HepG2 (cell line): Measurements from ENCODE around the gene CRISPLD2. TPM values are rescaled to one million over a fixed set of nuclear protein-coding genes. Genes with fewer than 3 reads are reported as not detected.

Experiments used
- ATAC-seq: fragments of 200-7000 bp; cut with Tn5 transposase; 3 replicates; pipeline ENCODE4 v1.9.1; 2020; ENCODE audit warnings: mild to moderate bottlenecking, moderate library complexity
- BruUV-seq: library from RNA; stranded (reverse); fragments of 400-500 nt; replicated peaks from 2 replicates; lab custom pipeline; 2021; lab: Mats Ljungman, UMichigan
- CTCF ChIA-PET: fragments of 300-600 bp; formaldehyde crosslinking; extraction: SDS; loops from one replicate; lab custom pipeline; 2021; ENCODE audit warnings: low total read pairs, inconsistent platforms, low intra/inter-chr PET ratio; lab: Yijun Ruan, JAX
- POLR2A ChIA-PET: fragments of 350-600 bp; sonication (Branson Sonifier 250); formaldehyde crosslinking; loops from one replicate; lab custom pipeline; 2020; ENCODE audit warnings: antibody characterized with exemption, inconsistent platforms; lab: Yijun Ruan, JAX
- DNase-seq: peaks from one replicate; pipeline ENCODE4 v3.0.0-alpha.2; 2015; ENCODE audit warnings: low spot score
- FAIRE-seq: peaks from 3 replicates; lab custom pipeline; 2011; peaks lifted over from hg19 to GRCh38; lab: Jason Lieb, UNC
- H2AFZ ChIP-seq: one replicate; pipeline ENCODE4 v1.6.1; 2011; ENCODE audit warnings: low read length, inconsistent platforms
- H3K27ac ChIP-seq: fragments of 300-600 bp; 3 replicates; pipeline ENCODE4 v1.8.0; 2011; ENCODE audit warnings: mixed run types, mild to moderate bottlenecking, mixed read lengths, low read length, inconsistent platforms; ENCODE audit not compliant: insufficient read depth; ENCODE audit errors: extremely low read length
- H3K27me3 ChIP-seq, 2 experiments: fragments of 200-600 bp in 1 of 2; 2 replicates in 1 of 2; 3 replicates in 1 of 2; pipeline versions ENCODE4 v1.6.0 to v1.8.0; 2011; ENCODE audit warnings: low read length in 2 of 2, mild to moderate bottlenecking in 2 of 2, moderate library complexity in 2 of 2, inconsistent platforms in 1 of 2; ENCODE audit not compliant: insufficient read depth in 2 of 2, control insufficient read depth in 1 of 2
- H3K36me3 ChIP-seq, 2 experiments: fragments of 200-600 bp in 1 of 2; replicated peaks in 1 of 2; 2 replicates in 1 of 2; 3 replicates in 1 of 2; pipeline versions ENCODE4 v1.5.1 to v1.8.0; 2011; ENCODE audit warnings: low read length in 2 of 2, inconsistent platforms in 1 of 2; ENCODE audit not compliant: insufficient read depth in 2 of 2, control insufficient read depth in 1 of 2
- H3K4me1 ChIP-seq: 2 replicates; pipeline ENCODE4 v1.5.1; 2012; ENCODE audit warnings: low read length, inconsistent platforms; ENCODE audit not compliant: insufficient read depth
- H3K4me2 ChIP-seq: 2 replicates; pipeline ENCODE4 v1.6.0; 2011; ENCODE audit warnings: low read depth, low read length, inconsistent platforms
- H3K4me3 ChIP-seq, 3 experiments: fragments of 200-600 bp in 1 of 3; sonication (generic), shearing (Covaris generic) in 1 of 3; replicated peaks in 1 of 3; 2 replicates each; pipeline ENCODE4 v1.5.1; 2011 to 2016; ENCODE audit warnings: low read length in 3 of 3, inconsistent platforms in 2 of 3, low read depth in 2 of 3, mild to moderate bottlenecking in 2 of 3, control low read depth in 1 of 3, mixed read lengths in 1 of 3; ENCODE audit not compliant: insufficient read depth in 1 of 3
- H3K79me2 ChIP-seq: one replicate; pipeline ENCODE4 v1.6.1; 2011; ENCODE audit warnings: low read length, inconsistent platforms; ENCODE audit not compliant: insufficient read depth
- H3K9ac ChIP-seq: 2 replicates; pipeline ENCODE4 v1.6.0; 2011; ENCODE audit warnings: mild to moderate bottlenecking, low read depth, low read length, inconsistent platforms; ENCODE audit not compliant: insufficient read depth
- H3K9me3 ChIP-seq: 2 replicates; pipeline ENCODE4 v1.5.1; 2012; ENCODE audit warnings: mild to moderate bottlenecking, low read length
- H4K20me1 ChIP-seq: 2 replicates; pipeline ENCODE4 v1.6.0; 2011; ENCODE audit warnings: inconsistent platforms, mild to moderate bottlenecking, low read length, moderate library complexity; ENCODE audit not compliant: insufficient read depth
- MED1 ChIP-seq: sonication (generic); formaldehyde crosslinking; IDR thresholded peaks from 2 replicates; pipeline ENCODE4 v1.4.0; 2020; ENCODE audit warnings: missing genetic modification reagents
- PAF1 ChIP-seq: IDR thresholded peaks from 2 replicates; pipeline ENCODE4 v1.6.1; 2016; ENCODE audit warnings: missing genetic modification reagents, missing compliant biosample characterization
- POLR2G ChIP-seq: fragments of 200-400 bp; formaldehyde crosslinking; IDR thresholded peaks from 2 replicates; pipeline ENCODE4 v1.6.1; 2018; ENCODE audit warnings: mild to moderate bottlenecking, low read depth, low read length, moderate library complexity
- RBM22 ChIP-seq: fragments of 200-400 bp; formaldehyde crosslinking; optimal IDR thresholded peaks from 2 replicates; pipeline ENCODE3; 2017; ENCODE audit warnings: mild to moderate bottlenecking, low read length, moderate library complexity
- SMARCC2 ChIP-seq: fragments of 450-650 bp; IDR thresholded peaks from 2 replicates; pipeline ENCODE4 v1.6.1; 2017; ENCODE audit warnings: antibody characterized with exemption, mild to moderate bottlenecking
- SYNCRIP ChIP-seq: fragments of 200-400 bp; formaldehyde crosslinking; IDR thresholded peaks from 2 replicates; pipeline ENCODE4 v1.6.1; 2018; ENCODE audit warnings: mild to moderate bottlenecking, low read depth, low read length; ENCODE audit not compliant: insufficient read depth
- YY1 ChIP-seq: IDR thresholded peaks from 2 replicates; pipeline ENCODE4 v1.6.1; 2011; ENCODE audit warnings: low read length, low read depth, moderate library complexity, mild to moderate bottlenecking; ENCODE audit not compliant: insufficient read depth, insufficient replicate concordance
- ZBTB2 ChIP-seq: sonication (generic); formaldehyde crosslinking; IDR thresholded peaks from 2 replicates; pipeline ENCODE4 v1.8.0; 2022; ENCODE audit warnings: low read depth, missing genetic modification reagents
- ZNF101 ChIP-seq: sonication (generic); formaldehyde crosslinking; IDR thresholded peaks from 2 replicates; pipeline ENCODE4 v1.4.0; 2020; ENCODE audit warnings: mild to moderate bottlenecking, low read depth, missing genetic modification reagents, borderline replicate concordance
- ZNF431 ChIP-seq: sonication (generic); formaldehyde crosslinking; IDR thresholded peaks from 2 replicates; pipeline ENCODE4 v1.9.0; 2022; ENCODE audit warnings: missing genetic modification reagents, low read depth, mild to moderate bottlenecking, borderline replicate concordance
- WGBS: methylation state at CpG from one replicate; pipeline ENCODE4 v1.1.6; 2017; ENCODE audit warnings: low lambda C conversion rate; 5-methylcytosine and 5-hydroxymethylcytosine counted together
- in situ Hi-C: cut with HindIII; loops from 2 replicates; pipeline ENCODE4 v1.10.0; 2017; ENCODE audit warnings: low pct_unique_long_range_greater_than_20kb; ENCODE audit not compliant: extremely low pct_ligation_motif_present
- intact Hi-C: fragments of 100-400 bp; cut with micrococcal nuclease; formaldehyde crosslinking; loops from one replicate; pipeline ENCODE4 v1.10.0; 2022; ENCODE audit not compliant: unreplicated experiment
- polyA plus RNA-seq, 8 experiments: library from polyadenylated mRNA; depleted of rRNA in 3 of 8; stranded (reverse) in 7 of 8; unstranded in 1 of 8; fragments of >200 nt; fragmentation: Illumina TruSeq in 4 of 8; extraction: Trizol in 4 of 8; gene quantifications; 2 replicates each; pipeline versions ENCODE4 v1.2.1 to v1.2.3, GENCODE V29; 2011 to 2016; ENCODE audit warnings: low read depth in 4 of 8, missing spikeins in 1 of 8, mixed read lengths in 1 of 8; ENCODE audit not compliant: insufficient read depth in 1 of 8
- total RNA-seq, 5 experiments: library from RNA; depleted of rRNA; stranded (reverse); fragments of >200 nt; fragmentation: Illumina TruSeq; extraction: Trizol; gene quantifications; 2 replicates each; pipeline ENCODE4 v1.2.3, GENCODE V29; 2016; ENCODE audit warnings: low read depth in 1 of 5

CRISPLD2 gene
- total and polyA plus RNA-seq, 2 of the 13 experiments (the other 11 are each of a cell fraction or from before 2014, with no cell fraction given): 0.04 to 0.31 TPM

GRCh38 chr16:84778720-84779119 is 41.1 kb upstream of the CRISPLD2 start:
- Histone ChIP-seq H3K9me3 (no peaks in the 10 kb centered on the region), H3K9ac (no peak overlapping the region), H3K79me2 (no peaks in the 10 kb centered on the region), H3K36me3 (peaks cover 34 to 60% of the 10 kb centered on the region in 2 experiments), H3K4me3 (no peak overlapping the region), H3K4me1 (no peaks in the 10 kb centered on the region), H4K20me1 (no peaks in the 10 kb centered on the region)
- intact Hi-C loops: no loop called here
- ATAC-seq: no peak
- no peak for FAIRE-seq
- POLR2A ChIA-PET: no interaction called here
- WGBS: 99% methylated on average over 13 of the region's 18 CpGs
- in situ Hi-C loops: no loop called here
- peak; percentile 29 for TF ChIP-seq RBM22
- no peak for TF ChIP-seq ZBTB2 (CRISPR knock-in tag)
- TF ChIP-seq, all 625 proteins: peak for 1
- no TSS peak for BruUV-seq
- CTCF ChIA-PET: no interaction called here
- H2AFZ ChIP-seq: no peak overlapping the region
- H3K27me3 ChIP-seq: no peaks in the 10 kb centered on the region
- DNase-seq: no peak
- no peak overlapping the region for H3K27ac ChIP-seq
- H3K4me2 ChIP-seq: no peak overlapping the region

GRCh38 chr16:84780063-84780462 is 39.7 kb upstream of the CRISPLD2 start:
- no peak overlapping the region for H2AFZ ChIP-seq
- ChIA-PET POLR2A (no interaction called here), CTCF (no interaction called here)
- H3K9me3 ChIP-seq: no peaks in the 10 kb centered on the region
- TF ChIP-seq RBM22: peak; percentile 95
- 0 out of 2 replicates have a peak, but pooled peaks have one; percentile 6 for TF ChIP-seq POLR2G
- TF ChIP-seq PAF1 (CRISPR knock-in tag): 0 out of 2 replicates have a peak, but pooled peaks have one; percentile 32
- no peak for TF ChIP-seq SMARCC2
- TF ChIP-seq YY1: no peak
- TF ChIP-seq SYNCRIP: no peak
- TF ChIP-seq ZNF431 (CRISPR knock-in tag): no peak
- no peak for TF ChIP-seq MED1 (CRISPR knock-in tag)
- TF ChIP-seq ZNF101: no peak
- H4K20me1 ChIP-seq: no peaks in the 10 kb centered on the region
- no peak overlapping the region for H3K9ac ChIP-seq
- ATAC-seq: no peak
- no peaks in the 10 kb centered on the region for H3K27me3 ChIP-seq
- no peak for DNase-seq
- WGBS: 95% methylated on average over 11 of the region's 11 CpGs
- no peak overlapping the region for H3K4me3 ChIP-seq
- no peak for FAIRE-seq
- H3K79me2 ChIP-seq: no peaks in the 10 kb centered on the region
- in situ Hi-C loops (no loop called here), intact Hi-C loops (no loop called here)
- no peak overlapping the region for H3K27ac ChIP-seq
- no peak overlapping the region for H3K4me2 ChIP-seq
- no peaks in the 10 kb centered on the region for H3K4me1 ChIP-seq
- H3K36me3 ChIP-seq: peaks cover 31 to 48% of the 10 kb centered on the region in 2 experiments
- no TSS peak for BruUV-seq
